DND-41 (cell line): ENCODE results near the gene TSN.

Experiments
- EZH2 ChIP-seq: IDR thresholded peaks from 3 replicates; pipeline ENCODE4 v1.6.1; 2012; ENCODE audit warnings: borderline replicate concordance, low read depth, mild to moderate bottlenecking, moderate library complexity, low read length, inconsistent platforms; ENCODE audit not compliant: severe bottlenecking
- TF ChIP-seq, protein P1 (sequence below): IDR thresholded peaks from 2 replicates; pipeline ENCODE4 v1.5.1; 2012; ENCODE audit warnings: borderline replicate concordance, low read length, moderate library complexity, mild to moderate bottlenecking; ENCODE audit not compliant: poor library complexity, severe bottlenecking; ENCODE audit errors: extremely low read depth

DNA sequence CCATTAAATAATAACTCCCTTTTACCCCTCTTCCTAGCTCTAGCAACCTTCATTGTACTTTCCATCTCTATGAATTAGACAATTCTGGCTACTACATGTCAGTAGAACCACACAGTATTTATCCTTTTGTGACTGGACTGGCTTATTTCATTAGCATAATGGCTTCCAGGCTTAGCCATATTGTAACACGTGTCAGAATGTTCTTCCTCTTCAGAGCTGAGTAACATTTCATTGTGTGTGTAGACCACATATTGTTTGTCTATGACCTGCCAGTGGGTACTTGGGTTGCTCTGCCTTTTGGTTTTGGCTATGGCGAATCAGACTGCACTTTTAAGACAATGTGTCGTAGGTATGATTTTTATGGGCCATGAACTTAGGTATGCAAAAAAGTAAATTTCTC is 20.9 kb downstream of the TSN start:
- TF ChIP-seq, protein P1, sequence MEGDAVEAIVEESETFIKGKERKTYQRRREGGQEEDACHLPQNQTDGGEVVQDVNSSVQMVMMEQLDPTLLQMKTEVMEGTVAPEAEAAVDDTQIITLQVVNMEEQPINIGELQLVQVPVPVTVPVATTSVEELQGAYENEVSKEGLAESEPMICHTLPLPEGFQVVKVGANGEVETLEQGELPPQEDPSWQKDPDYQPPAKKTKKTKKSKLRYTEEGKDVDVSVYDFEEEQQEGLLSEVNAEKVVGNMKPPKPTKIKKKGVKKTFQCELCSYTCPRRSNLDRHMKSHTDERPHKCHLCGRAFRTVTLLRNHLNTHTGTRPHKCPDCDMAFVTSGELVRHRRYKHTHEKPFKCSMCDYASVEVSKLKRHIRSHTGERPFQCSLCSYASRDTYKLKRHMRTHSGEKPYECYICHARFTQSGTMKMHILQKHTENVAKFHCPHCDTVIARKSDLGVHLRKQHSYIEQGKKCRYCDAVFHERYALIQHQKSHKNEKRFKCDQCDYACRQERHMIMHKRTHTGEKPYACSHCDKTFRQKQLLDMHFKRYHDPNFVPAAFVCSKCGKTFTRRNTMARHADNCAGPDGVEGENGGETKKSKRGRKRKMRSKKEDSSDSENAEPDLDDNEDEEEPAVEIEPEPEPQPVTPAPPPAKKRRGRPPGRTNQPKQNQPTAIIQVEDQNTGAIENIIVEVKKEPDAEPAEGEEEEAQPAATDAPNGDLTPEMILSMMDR: no peak
- no peak for TF ChIP-seq EZH2
